GM13977 (cell line): ENCODE measurements around the gene CLDN5.

ENCODE experiments used
- DNase-seq: peaks from one replicate; pipeline ENCODE4 v3.0.0; 2012; ENCODE audit warnings: low spot score
- in situ Hi-C: fragments of 300-500 bp; cut with MboI; formaldehyde crosslinking; loops from one replicate; pipeline ENCODE4 v1.12.0; 2022; ENCODE audit warnings: low sequenced_read_pairs, low pct_unique_long_range_greater_than_20kb, mixed read lengths, inconsistent platforms; ENCODE audit not compliant: unreplicated experiment
- TF ChIP-seq, protein P1 (sequence below): IDR thresholded peaks from 2 replicates; pipeline ENCODE4 v1.5.1; 2012; ENCODE audit warnings: mild to moderate bottlenecking, control low read depth; ENCODE audit not compliant: insufficient read depth; ENCODE audit errors: extremely low read depth, missing control alignments

CLDN5 gene

GRCh38 chr22:19529811-19530210, 5.6 kb upstream of the CLDN5 start:
- in situ Hi-C loops: no loop called here
- TF ChIP-seq, protein P1, sequence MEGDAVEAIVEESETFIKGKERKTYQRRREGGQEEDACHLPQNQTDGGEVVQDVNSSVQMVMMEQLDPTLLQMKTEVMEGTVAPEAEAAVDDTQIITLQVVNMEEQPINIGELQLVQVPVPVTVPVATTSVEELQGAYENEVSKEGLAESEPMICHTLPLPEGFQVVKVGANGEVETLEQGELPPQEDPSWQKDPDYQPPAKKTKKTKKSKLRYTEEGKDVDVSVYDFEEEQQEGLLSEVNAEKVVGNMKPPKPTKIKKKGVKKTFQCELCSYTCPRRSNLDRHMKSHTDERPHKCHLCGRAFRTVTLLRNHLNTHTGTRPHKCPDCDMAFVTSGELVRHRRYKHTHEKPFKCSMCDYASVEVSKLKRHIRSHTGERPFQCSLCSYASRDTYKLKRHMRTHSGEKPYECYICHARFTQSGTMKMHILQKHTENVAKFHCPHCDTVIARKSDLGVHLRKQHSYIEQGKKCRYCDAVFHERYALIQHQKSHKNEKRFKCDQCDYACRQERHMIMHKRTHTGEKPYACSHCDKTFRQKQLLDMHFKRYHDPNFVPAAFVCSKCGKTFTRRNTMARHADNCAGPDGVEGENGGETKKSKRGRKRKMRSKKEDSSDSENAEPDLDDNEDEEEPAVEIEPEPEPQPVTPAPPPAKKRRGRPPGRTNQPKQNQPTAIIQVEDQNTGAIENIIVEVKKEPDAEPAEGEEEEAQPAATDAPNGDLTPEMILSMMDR: no peak
- DNase-seq: no peak

DNA sequence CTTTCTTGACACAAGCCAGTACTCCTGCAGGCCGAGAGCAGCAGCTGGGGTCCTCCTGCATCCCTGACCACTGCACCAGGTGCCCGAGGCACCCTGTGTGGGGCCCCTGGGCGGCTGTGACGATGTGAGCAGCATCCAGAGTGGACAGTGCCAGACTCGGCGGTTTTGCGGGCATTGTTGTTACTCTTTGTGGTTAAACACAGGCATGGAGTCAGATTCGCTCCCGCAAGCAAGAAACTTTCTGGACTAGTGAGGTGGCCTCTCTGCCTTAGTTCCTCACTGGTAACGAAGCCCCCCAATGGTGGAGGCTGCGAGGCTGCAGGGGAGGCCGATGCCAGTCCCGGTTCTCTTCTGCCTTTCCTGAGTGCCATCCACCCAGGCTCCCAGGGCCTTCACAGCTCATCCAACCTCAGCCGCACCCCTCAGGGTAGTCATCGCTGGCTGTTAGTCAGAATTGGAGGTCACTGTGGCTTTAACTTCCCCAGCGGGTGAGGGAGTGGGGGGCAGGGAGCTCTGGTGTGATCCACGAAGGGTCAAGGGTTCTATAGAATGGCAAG, 3.7 kb upstream of the CLDN5 start:
- in situ Hi-C loops: no loop called here
- no peak for DNase-seq
- TF ChIP-seq, protein P1: no peak

- TF ChIP-seq, protein P1: no peak
- no peak for DNase-seq
- in situ Hi-C loops: no loop called here
Measured at GRCh38 chr22:19527321-19527721, 3.1 kb upstream of the CLDN5 start.

DNA sequence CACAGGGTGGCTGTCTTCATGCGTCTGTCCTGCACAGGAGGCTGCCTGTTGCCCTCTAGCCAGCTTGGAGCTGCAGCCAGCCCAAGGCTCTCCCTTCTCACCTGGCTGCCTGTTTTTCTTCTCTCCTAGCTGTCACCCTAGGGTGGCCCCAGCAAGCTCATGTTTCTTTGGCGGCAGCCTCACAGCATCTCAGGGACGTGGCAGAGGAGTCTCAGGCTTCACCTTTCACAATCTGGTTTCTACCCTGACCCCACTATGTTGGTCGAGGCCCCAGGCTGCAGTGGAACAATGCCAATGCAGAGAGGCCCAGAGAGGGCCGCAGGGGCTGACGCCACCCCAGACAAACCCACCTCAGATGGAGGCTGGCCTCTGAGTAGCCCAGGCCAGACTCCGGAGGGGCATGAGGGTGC, 2.5 kb upstream of the CLDN5 start:
- TF ChIP-seq, protein P1: no peak
- in situ Hi-C loops: no loop called here

GRCh38 chr22:19526076-19526701, 2.0 kb upstream of the CLDN5 start:
- in situ Hi-C loops: no loop called here
- TF ChIP-seq, protein P1: no peak
- no peak for DNase-seq

More for the DNA sequence above, 2.5 kb upstream of the CLDN5 start:
- no peak for DNase-seq

- DNase-seq: no peak
- in situ Hi-C loops: no loop called here
- TF ChIP-seq, protein P1: no peak
Measured at GRCh38 chr22:19525666-19526065, 1.5 kb upstream of the CLDN5 start.
